A673 (cell line): ENCODE measurements around the gene TNNI3.

Experiments
- EZH2 ChIP-seq: fragments of 200-600 bp; sonication (generic); IDR thresholded peaks from 2 replicates; pipeline ENCODE4 v1.6.1; 2017; ENCODE audit warnings: borderline replicate concordance, low read depth, mild to moderate bottlenecking, mixed read lengths, antibody characterized with exemption, low read length; ENCODE audit not compliant: poor library complexity, severe bottlenecking
- TF ChIP-seq, protein P1 (sequence below): fragments of 300-800, 200-600 bp; sonication (generic); conservative IDR thresholded peaks from 2 replicates; pipeline ENCODE4 v1.5.1; 2017; ENCODE audit warnings: low read depth, mild to moderate bottlenecking, antibody characterized with exemption, low read length, moderate library complexity, mixed read lengths

DNA sequence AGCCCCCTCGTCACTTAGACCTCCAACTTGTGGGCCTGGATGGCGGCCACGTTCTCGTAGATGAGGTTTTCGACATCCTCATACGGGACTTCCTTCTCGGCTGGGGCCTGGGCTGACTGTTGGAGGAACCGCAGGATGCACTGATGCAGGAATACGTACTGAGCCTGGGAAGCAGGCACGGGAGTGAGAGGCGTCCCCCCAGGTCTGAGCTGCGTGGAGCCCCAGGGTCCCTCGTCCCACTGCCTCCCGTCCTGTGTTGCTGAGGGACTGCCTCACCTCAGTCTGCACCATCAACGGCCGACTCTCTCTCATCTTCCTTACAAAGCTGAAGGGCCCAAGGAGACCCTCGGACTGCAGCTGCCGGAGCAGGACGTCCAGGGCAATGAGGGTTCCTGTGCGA lies 24.2 kb upstream of the TNNI3 start:
- TF ChIP-seq, protein P1, sequence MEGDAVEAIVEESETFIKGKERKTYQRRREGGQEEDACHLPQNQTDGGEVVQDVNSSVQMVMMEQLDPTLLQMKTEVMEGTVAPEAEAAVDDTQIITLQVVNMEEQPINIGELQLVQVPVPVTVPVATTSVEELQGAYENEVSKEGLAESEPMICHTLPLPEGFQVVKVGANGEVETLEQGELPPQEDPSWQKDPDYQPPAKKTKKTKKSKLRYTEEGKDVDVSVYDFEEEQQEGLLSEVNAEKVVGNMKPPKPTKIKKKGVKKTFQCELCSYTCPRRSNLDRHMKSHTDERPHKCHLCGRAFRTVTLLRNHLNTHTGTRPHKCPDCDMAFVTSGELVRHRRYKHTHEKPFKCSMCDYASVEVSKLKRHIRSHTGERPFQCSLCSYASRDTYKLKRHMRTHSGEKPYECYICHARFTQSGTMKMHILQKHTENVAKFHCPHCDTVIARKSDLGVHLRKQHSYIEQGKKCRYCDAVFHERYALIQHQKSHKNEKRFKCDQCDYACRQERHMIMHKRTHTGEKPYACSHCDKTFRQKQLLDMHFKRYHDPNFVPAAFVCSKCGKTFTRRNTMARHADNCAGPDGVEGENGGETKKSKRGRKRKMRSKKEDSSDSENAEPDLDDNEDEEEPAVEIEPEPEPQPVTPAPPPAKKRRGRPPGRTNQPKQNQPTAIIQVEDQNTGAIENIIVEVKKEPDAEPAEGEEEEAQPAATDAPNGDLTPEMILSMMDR: no peak
- TF ChIP-seq EZH2: no peak
